Osteocyte (in vitro differentiated cells): ENCODE data around the gene MC3R. TPM values are rescaled to one million over a fixed set of nuclear protein-coding genes. Genes with fewer than 3 reads are reported as not detected.

ENCODE experiments used
- DNase-seq: peaks from one replicate; pipeline ENCODE4 v3.0.0; 2021; ENCODE audit warnings: mixed read lengths; ENCODE audit not compliant: unreplicated experiment; ENCODE audit errors: extremely low spot score
- H3K27ac Mint-ChIP-seq: one replicate; pipeline ENCODE4 v1.8.0; 2021; ENCODE audit warnings: mild to moderate bottlenecking, mixed read lengths; ENCODE audit not compliant: unreplicated experiment
- H3K27me3 Mint-ChIP-seq: one replicate; pipeline ENCODE4 v1.8.0; 2021; ENCODE audit warnings: mixed read lengths; ENCODE audit not compliant: unreplicated experiment
- H3K36me3 Mint-ChIP-seq: one replicate; pipeline ENCODE4 v1.8.0; 2021; ENCODE audit warnings: mixed read lengths; ENCODE audit not compliant: unreplicated experiment
- H3K4me1 Mint-ChIP-seq: one replicate; pipeline ENCODE4 v1.8.0; 2021; ENCODE audit warnings: mixed read lengths; ENCODE audit not compliant: unreplicated experiment
- H3K4me3 Mint-ChIP-seq: one replicate; pipeline ENCODE4 v1.8.0; 2021; ENCODE audit warnings: mild to moderate bottlenecking, moderate library complexity, mixed read lengths; ENCODE audit not compliant: unreplicated experiment
- H3K9me3 Mint-ChIP-seq: one replicate; pipeline ENCODE4 v1.8.0; 2021; ENCODE audit warnings: mixed read lengths; ENCODE audit not compliant: unreplicated experiment
- CTCF ChIP-seq: fragments of 200-600 bp; sonication (generic); IDR thresholded peaks from 2 replicates; pipeline ENCODE4 v1.5.0; 2021; ENCODE audit warnings: antibody characterized with exemption, mild to moderate bottlenecking, moderate library complexity
- long read RNA-seq: library from polyadenylated mRNA; unstranded; transcript quantifications from one replicate; pipeline ENCODE4 v2.0.0, GENCODE V29; 2021
- total RNA-seq: library from RNA; stranded (reverse); gene quantifications from 2 replicates; pipeline ENCODE4 v1.2.1, GENCODE V29; 2021

The MC3R gene
- total RNA-seq, result not detected in 2 replicates
- long read RNA-seq, result 0 reads

GRCh38 chr20:56247954-56248782, at the start of gene MC3R:
Gene MC3R (plus strand): TSS chr20:56248732. CDS start chr20:56248844, 112 bp downstream.
- TF ChIP-seq CTCF, result peak; percentile 63
- Mint-ChIP-seq H3K27ac (no peak within 1 kb of the TSS), H3K27me3 (peaks cover 2% of the 10 kb centered on the region), H3K9me3 (no peaks in the 10 kb centered on the region), H3K4me3 (no peak within 1 kb of the TSS), H3K36me3 (no peaks in the 10 kb centered on the region), H3K4me1 (no peaks in the 10 kb centered on the region)
- DNase-seq, result no peak

- no peak for TF ChIP-seq CTCF
These were observed 48.1 kb upstream of the MC3R start for GRCh38 chr20:56200456-56200855.

GRCh38 chr20:56202493-56203077, 45.9 kb upstream of the MC3R start:
- Mint-ChIP-seq H3K27ac (no peak overlapping the region), H3K4me3 (no peak overlapping the region), H3K36me3 (no peaks in the 10 kb centered on the region), H3K9me3 (peaks cover 24% of the 10 kb centered on the region), H3K4me1 (no peaks in the 10 kb centered on the region), H3K27me3 (no peaks in the 10 kb centered on the region)
- TF ChIP-seq CTCF, result peak; percentile 34
- no peak for DNase-seq

More at GRCh38 chr20:56200456-56200855, 48.1 kb upstream of the MC3R start:
- Mint-ChIP-seq H3K27me3 (no peaks in the 10 kb centered on the region), H3K4me1 (no peaks in the 10 kb centered on the region), H3K27ac (no peak overlapping the region), H3K4me3 (no peak overlapping the region), H3K9me3 (peaks cover 28% of the 10 kb centered on the region), H3K36me3 (no peaks in the 10 kb centered on the region)
- DNase-seq, result no peak

- Mint-ChIP-seq H3K36me3 (no peaks in the 10 kb centered on the region), H3K27ac (no peak overlapping the region), H3K4me1 (no peaks in the 10 kb centered on the region), H3K9me3 (peaks cover 24% of the 10 kb centered on the region), H3K27me3 (no peaks in the 10 kb centered on the region), H3K4me3 (no peak overlapping the region)
- TF ChIP-seq CTCF, result no peak
- DNase-seq, result no peak
These were observed 44.3 kb upstream of the MC3R start for GRCh38 chr20:56204206-56204605.

- Mint-ChIP-seq H3K36me3 (no peaks in the 10 kb centered on the region), H3K4me3 (no peak overlapping the region), H3K9me3 (peaks cover 15% of the 10 kb centered on the region), H3K27ac (no peak overlapping the region), H3K27me3 (no peaks in the 10 kb centered on the region), H3K4me1 (no peaks in the 10 kb centered on the region)
- DNase-seq, result no peak
- TF ChIP-seq CTCF, result no peak
These were observed 43.2 kb upstream of the MC3R start for GRCh38 chr20:56205346-56205745.
